Fibroblast of skin of left quadriceps (primary cell): Measurements from ENCODE around the gene PALLD.
"Not testable (repeated sequence)": the region's sequence is repeated elsewhere in the genome, so short reads cannot be mapped to it uniquely, and the experiment has no call there.

Experiments used
- DNase-seq, 2 experiments: peaks; one replicate each; pipeline ENCODE4 v3.0.0-alpha.2; 2013; ENCODE audit warnings: low read depth in 2 of 2

The PALLD gene

GRCh38 chr4:168491563-168491962 is 5.3 kb upstream of the PALLD start:
- DNase-seq, result no peak

- DNase-seq, result no peak
Measured at GRCh38 chr4:168498251-168498650, 1.4 kb downstream of the PALLD start.

GRCh38 chr4:168499241-168499640 is 2.4 kb downstream of the PALLD start:
- no peak for DNase-seq

GRCh38 chr4:168501407-168501806 is 4.6 kb downstream of the PALLD start:
- no peak for DNase-seq

GRCh38 chr4:168502861-168503260 is 6.0 kb downstream of the PALLD start:
- no peak for DNase-seq

GRCh38 chr4:168503652-168504362 is 7.0 kb downstream of the PALLD start:
- no peak for DNase-seq

GRCh38 chr4:168504526-168504925 is 7.7 kb downstream of the PALLD start:
- DNase-seq, result no peak

- DNase-seq, result no peak
Measured at GRCh38 chr4:168506014-168506413, 9.2 kb downstream of the PALLD start.

GRCh38 chr4:168507178-168507815 is 10.4 kb downstream of the PALLD start:
- DNase-seq, result no peak

- no peak for DNase-seq
Measured at GRCh38 chr4:168508683-168509082, 11.8 kb downstream of the PALLD start.

GRCh38 chr4:168509786-168510185 is 12.9 kb downstream of the PALLD start:
- no peak for DNase-seq

- no peak for DNase-seq
Measured at GRCh38 chr4:168511780-168512489, 15.1 kb downstream of the PALLD start.

- not testable (repeated sequence) for DNase-seq
Measured at GRCh38 chr4:168513826-168514225, 17.0 kb downstream of the PALLD start.

- peak; percentile 31 to 33 for DNase-seq
Measured at GRCh38 chr4:168514249-168514852, 17.5 kb downstream of the PALLD start.

GRCh38 chr4:168515222-168516011 is 18.6 kb downstream of the PALLD start:
- DNase-seq, result no peak

- DNase-seq, result no peak
Measured at GRCh38 chr4:168516841-168517240, 20.0 kb downstream of the PALLD start.

GRCh38 chr4:168519576-168519975 is 22.7 kb downstream of the PALLD start:
- DNase-seq, result no peak

GRCh38 chr4:168521721-168522120 is 24.9 kb downstream of the PALLD start:
- no peak for DNase-seq

GRCh38 chr4:168522356-168522755 is 25.5 kb downstream of the PALLD start:
- no peak for DNase-seq

- DNase-seq, result peak in 1 of 2 experiments; percentile 36
Measured at GRCh38 chr4:168522829-168523489, 26.1 kb downstream of the PALLD start.

- DNase-seq, result peak; percentile 56 to 69
Measured at GRCh38 chr4:168524006-168524405, 27.2 kb downstream of the PALLD start.
